HG03135 (cell line): Measurements from ENCODE around the gene VGLL4.

Experiments used
- ATAC-seq: cut with Tn5 transposase; IDR thresholded peaks from one replicate; pipeline ENCODE4 v1.9.1; 2021; ENCODE audit warnings: mild to moderate bottlenecking, moderate library complexity; ENCODE audit not compliant: unreplicated experiment

The VGLL4 gene

GRCh38 chr3:11509173-11510000 lies 134.3 kb downstream of the VGLL4 start:
- no peak for ATAC-seq

- no peak for ATAC-seq
Observed at GRCh38 chr3:11508346-11509172, 135.2 kb downstream of the VGLL4 start.

GRCh38 chr3:11507719-11508118 lies 136.0 kb downstream of the VGLL4 start:
- ATAC-seq = no peak
